ENCODE results near the gene ANKFY1.

Gene ANKFY1

DNA sequence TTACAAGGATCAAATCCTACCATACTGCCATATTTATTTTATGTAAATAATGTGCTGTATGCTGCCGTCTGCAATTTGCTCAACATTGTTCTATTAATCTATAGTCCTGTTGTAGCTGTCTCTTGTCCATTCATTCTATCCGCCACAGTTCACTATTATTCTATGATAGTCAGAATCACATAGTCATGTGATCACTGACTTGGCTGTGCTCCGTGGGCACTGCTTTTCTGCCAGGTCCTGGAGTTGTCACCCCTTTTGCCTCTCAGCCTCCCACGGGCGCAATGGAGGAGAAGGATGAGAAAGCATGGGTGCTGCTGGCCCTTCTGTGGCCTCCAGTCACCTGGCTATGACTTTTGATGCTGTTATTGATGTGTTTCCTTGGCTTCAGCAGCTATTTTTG, 37.3 kb upstream of the ANKFY1 start:
- H3F3A ChIP-seq (ENCODE audit: insufficient read depth, low read length), result 0 out of 2 replicates have a peak, but pooled peaks cover 8% of the 10 kb centered on the region
- no peak overlapping the region for H3K4me3 ChIP-seq (ENCODE audit: low read length)
- no peaks in the 10 kb centered on the region for H3K9me3 ChIP-seq (replicated peaks; ENCODE audit: insufficient read depth, low read length)
- peaks cover 23% of the 10 kb centered on the region; the same call in 1 of the 2 replicates for H4K20me1 ChIP-seq (ENCODE audit: insufficient read depth, low read length)
- H3K4me1 ChIP-seq (ENCODE audit: low read length), result no peaks in the 10 kb centered on the region
- H3K36me3 ChIP-seq (replicated peaks; ENCODE audit: insufficient read depth, low read length), result peaks cover 9% of the 10 kb centered on the region; the same call in 1 of the 2 replicates
- H3K79me2 ChIP-seq (ENCODE audit: low read length), result peaks cover 94% of the 10 kb centered on the region
- no peak overlapping the region for H3K27ac ChIP-seq (ENCODE audit: low read length)
- no peaks in the 10 kb centered on the region for H3K27me3 ChIP-seq (replicated peaks; ENCODE audit: insufficient read depth, low read length)
- TF ChIP-seq, protein P1, sequence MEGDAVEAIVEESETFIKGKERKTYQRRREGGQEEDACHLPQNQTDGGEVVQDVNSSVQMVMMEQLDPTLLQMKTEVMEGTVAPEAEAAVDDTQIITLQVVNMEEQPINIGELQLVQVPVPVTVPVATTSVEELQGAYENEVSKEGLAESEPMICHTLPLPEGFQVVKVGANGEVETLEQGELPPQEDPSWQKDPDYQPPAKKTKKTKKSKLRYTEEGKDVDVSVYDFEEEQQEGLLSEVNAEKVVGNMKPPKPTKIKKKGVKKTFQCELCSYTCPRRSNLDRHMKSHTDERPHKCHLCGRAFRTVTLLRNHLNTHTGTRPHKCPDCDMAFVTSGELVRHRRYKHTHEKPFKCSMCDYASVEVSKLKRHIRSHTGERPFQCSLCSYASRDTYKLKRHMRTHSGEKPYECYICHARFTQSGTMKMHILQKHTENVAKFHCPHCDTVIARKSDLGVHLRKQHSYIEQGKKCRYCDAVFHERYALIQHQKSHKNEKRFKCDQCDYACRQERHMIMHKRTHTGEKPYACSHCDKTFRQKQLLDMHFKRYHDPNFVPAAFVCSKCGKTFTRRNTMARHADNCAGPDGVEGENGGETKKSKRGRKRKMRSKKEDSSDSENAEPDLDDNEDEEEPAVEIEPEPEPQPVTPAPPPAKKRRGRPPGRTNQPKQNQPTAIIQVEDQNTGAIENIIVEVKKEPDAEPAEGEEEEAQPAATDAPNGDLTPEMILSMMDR (IDR thresholded peaks at IDR 0.05; ENCODE audit: low read length), result no peak
- TF ChIP-seq EZH2phosphoT487 (IDR thresholded peaks at IDR 0.05; ENCODE audit: low read length) (no peak), EZH2 (optimal IDR thresholded peaks at IDR 0.05; ENCODE audit: low read depth, low read length) (no peak)
- no peak overlapping the region for H3K9ac ChIP-seq (ENCODE audit: low read length)
- no peaks in the 10 kb centered on the region for H3K9me2 ChIP-seq (replicated peaks; ENCODE audit: insufficient read depth, low read length)
- H3K4me2 ChIP-seq (ENCODE audit: low read depth, low read length), result no peak overlapping the region
- no peak for DNase-seq
- no peak overlapping the region for H2AFZ ChIP-seq (ENCODE audit: low read length)

DNA sequence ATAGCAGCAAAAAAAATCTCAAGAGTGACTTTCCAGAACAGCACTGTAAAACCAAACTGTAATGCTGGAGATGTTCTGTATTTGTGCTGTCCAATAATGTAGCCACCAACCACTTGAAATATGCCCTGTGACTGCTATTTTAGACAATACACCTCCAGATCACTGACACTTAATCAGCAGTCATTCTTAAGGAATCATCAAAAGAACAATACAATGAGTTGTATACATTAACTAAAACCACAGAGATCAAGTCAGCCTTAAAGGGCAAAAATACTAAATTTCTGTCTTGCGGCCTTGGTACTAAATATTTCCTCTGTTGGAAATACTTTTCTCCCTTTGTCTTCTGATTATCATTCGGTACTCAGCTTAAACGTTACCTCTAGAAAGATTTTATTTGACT, 33.6 kb upstream of the ANKFY1 start:
- H3K79me2 ChIP-seq (ENCODE audit: low read length), result peaks cover 93% of the 10 kb centered on the region

DNA sequence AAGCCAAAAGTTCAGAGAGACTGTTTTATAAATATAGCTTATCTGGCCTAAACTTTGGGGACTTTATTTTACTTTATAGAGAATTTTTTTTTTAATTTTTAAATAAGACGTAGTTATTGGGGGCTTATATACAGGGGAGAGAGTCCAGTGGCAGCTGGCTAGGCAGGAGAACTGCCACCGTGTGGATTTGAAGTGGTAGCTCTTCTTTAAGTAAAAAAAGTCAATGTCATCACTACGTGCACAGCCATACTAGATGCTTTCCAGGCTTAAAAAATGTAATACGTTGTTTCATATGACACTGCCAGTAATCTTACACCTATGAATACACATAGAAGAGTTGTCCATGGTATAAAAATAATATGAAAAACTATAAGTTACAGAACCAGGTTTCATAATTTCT, 31.9 kb upstream of the ANKFY1 start:
- 0 out of 2 replicates have a peak, but pooled peaks cover 6% of the 10 kb centered on the region for H3F3A ChIP-seq (ENCODE audit: insufficient read depth, low read length)
- no peaks in the 10 kb centered on the region for H3K4me1 ChIP-seq (ENCODE audit: low read length)
- no peaks in the 10 kb centered on the region; the same call in 1 of the 2 replicates for H3K36me3 ChIP-seq (replicated peaks; ENCODE audit: insufficient read depth, low read length)
- no peak for DNase-seq
- no peak overlapping the region for H3K9ac ChIP-seq (ENCODE audit: low read length)
- H3K27ac ChIP-seq (ENCODE audit: low read length), result no peak overlapping the region
- no peaks in the 10 kb centered on the region for H3K27me3 ChIP-seq (replicated peaks; ENCODE audit: insufficient read depth, low read length)
- TF ChIP-seq EZH2phosphoT487 (IDR thresholded peaks at IDR 0.05; ENCODE audit: low read length) (no peak), EZH2 (optimal IDR thresholded peaks at IDR 0.05; ENCODE audit: low read depth, low read length) (no peak)
- TF ChIP-seq, protein P1 (IDR thresholded peaks at IDR 0.05; ENCODE audit: low read length), result no peak
- peaks cover 92% of the 10 kb centered on the region for H3K79me2 ChIP-seq (ENCODE audit: low read length)
- H3K9me3 ChIP-seq (replicated peaks; ENCODE audit: insufficient read depth, low read length), result no peaks in the 10 kb centered on the region
- H2AFZ ChIP-seq (ENCODE audit: low read length), result no peak overlapping the region
- H3K9me2 ChIP-seq (replicated peaks; ENCODE audit: insufficient read depth, low read length), result no peaks in the 10 kb centered on the region
- H3K4me3 ChIP-seq (ENCODE audit: low read length), result no peak overlapping the region
- peaks cover 12% of the 10 kb centered on the region; the same call in 1 of the 2 replicates for H4K20me1 ChIP-seq (ENCODE audit: insufficient read depth, low read length)
- no peak overlapping the region for H3K4me2 ChIP-seq (ENCODE audit: low read depth, low read length)

More for the DNA sequence above, 33.6 kb upstream of the ANKFY1 start:
- Histone ChIP-seq H3K4me3 (ENCODE audit: low read length) (no peak overlapping the region), H4K20me1 (ENCODE audit: insufficient read depth, low read length) (peaks cover 12% of the 10 kb centered on the region; the same call in 1 of the 2 replicates), H3K9me3 (replicated peaks; ENCODE audit: insufficient read depth, low read length) (no peaks in the 10 kb centered on the region), H3K4me1 (ENCODE audit: low read length) (no peaks in the 10 kb centered on the region), H3K9ac (ENCODE audit: low read length) (no peak overlapping the region), H2AFZ (ENCODE audit: low read length) (no peak overlapping the region), H3K4me2 (ENCODE audit: low read depth, low read length) (no peak overlapping the region), H3K27ac (ENCODE audit: low read length) (no peak overlapping the region), H3F3A (ENCODE audit: insufficient read depth, low read length) (0 out of 2 replicates have a peak, but pooled peaks cover 6% of the 10 kb centered on the region), H3K27me3 (replicated peaks; ENCODE audit: insufficient read depth, low read length) (no peaks in the 10 kb centered on the region), H3K9me2 (replicated peaks; ENCODE audit: insufficient read depth, low read length) (no peaks in the 10 kb centered on the region), H3K36me3 (replicated peaks; ENCODE audit: insufficient read depth, low read length) (0 out of 2 replicates have a peak, but pooled peaks cover 6% of the 10 kb centered on the region)
- no peak for TF ChIP-seq EZH2 (optimal IDR thresholded peaks at IDR 0.05; ENCODE audit: low read depth, low read length)
- DNase-seq, result no peak

DNA sequence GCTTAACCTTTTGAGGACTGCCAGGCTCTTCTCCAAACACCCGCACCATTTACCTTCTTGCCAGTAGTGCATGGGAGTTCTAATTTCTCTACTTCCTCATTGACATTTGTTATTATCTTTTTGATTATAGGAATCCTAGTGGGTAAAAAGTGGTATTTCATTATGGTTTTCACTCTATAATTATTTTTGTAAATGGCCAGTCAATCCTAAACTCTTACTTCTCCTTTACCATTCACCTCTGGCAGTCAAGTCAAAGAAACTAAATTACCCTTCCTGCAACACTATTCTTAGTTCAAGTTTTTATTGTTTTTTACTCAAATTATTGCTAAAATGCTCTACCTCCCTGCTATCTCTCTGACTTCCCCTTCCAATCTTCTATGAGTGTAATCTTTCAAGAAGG, 29.8 kb upstream of the ANKFY1 start:
- no peak overlapping the region for H3K4me3 ChIP-seq (ENCODE audit: low read length)
- no peak for DNase-seq
- H3K27ac ChIP-seq (ENCODE audit: low read length), result no peak overlapping the region
- H2AFZ ChIP-seq (ENCODE audit: low read length), result no peak overlapping the region
- peaks cover 92% of the 10 kb centered on the region for H3K79me2 ChIP-seq (ENCODE audit: low read length)
- H3K4me1 ChIP-seq (ENCODE audit: low read length), result no peaks in the 10 kb centered on the region
- H3F3A ChIP-seq (ENCODE audit: insufficient read depth, low read length), result 0 out of 2 replicates have a peak, but pooled peaks cover 6% of the 10 kb centered on the region
- no peak overlapping the region for H3K9ac ChIP-seq (ENCODE audit: low read length)
- TF ChIP-seq EZH2 (optimal IDR thresholded peaks at IDR 0.05; ENCODE audit: low read depth, low read length) (no peak), EZH2phosphoT487 (IDR thresholded peaks at IDR 0.05; ENCODE audit: low read length) (no peak)
- TF ChIP-seq, protein P1 (IDR thresholded peaks at IDR 0.05; ENCODE audit: low read length), result no peak
- no peaks in the 10 kb centered on the region for H3K27me3 ChIP-seq (replicated peaks; ENCODE audit: insufficient read depth, low read length)
- H3K4me2 ChIP-seq (ENCODE audit: low read depth, low read length), result no peak overlapping the region
- H3K9me3 ChIP-seq (replicated peaks; ENCODE audit: insufficient read depth, low read length), result no peaks in the 10 kb centered on the region
- no peaks in the 10 kb centered on the region for H3K9me2 ChIP-seq (replicated peaks; ENCODE audit: insufficient read depth, low read length)
- H4K20me1 ChIP-seq (ENCODE audit: insufficient read depth, low read length), result peaks cover 12% of the 10 kb centered on the region; the same call in 1 of the 2 replicates
- no peaks in the 10 kb centered on the region; the same call in 1 of the 2 replicates for H3K36me3 ChIP-seq (replicated peaks; ENCODE audit: insufficient read depth, low read length)
